Activated T-cell treated with anti-CD3 and anti-CD28 coated beads, Interleukin-2, amount 50 U/mL, for 4 hours (primary cell): ENCODE results near the gene R3HCC1L. TPM values are rescaled to one million over a fixed set of nuclear protein-coding genes. Genes with fewer than 3 reads are reported as not detected.

Experiments
- ATAC-seq, 2 donors: fragments of 200-7000 bp; cut with Tn5 transposase; one replicate each; pipeline ENCODE4 v1.10.0; 2021
- DNase-seq: peaks from one replicate; pipeline ENCODE4 v3.0.0-alpha.2; 2020
- H3K27me3 Mint-ChIP-seq: one replicate; pipeline ENCODE4 v1.8.0; 2021; ENCODE audit warnings: low read depth, mixed read lengths
- H3K36me3 Mint-ChIP-seq: one replicate; pipeline ENCODE4 v1.8.0; 2022; ENCODE audit warnings: mixed read lengths; ENCODE audit not compliant: insufficient read depth
- H3K4me1 Mint-ChIP-seq: one replicate; pipeline ENCODE4 v1.8.0; 2021; ENCODE audit warnings: low read depth, mixed read lengths
- H3K4me3 Mint-ChIP-seq: one replicate; pipeline ENCODE4 v1.8.0; 2021; ENCODE audit warnings: mild to moderate bottlenecking, moderate library complexity, mixed read lengths
- H3K9me3 Mint-ChIP-seq: one replicate; pipeline ENCODE4 v1.8.0; 2021; ENCODE audit warnings: mixed read lengths
- total RNA-seq, 3 donors: library from RNA; stranded (reverse); gene quantifications; one replicate each; pipeline ENCODE4 v1.2.1, GENCODE V29; 2021

R3HCC1L gene
- total RNA-seq, 3 donors from 2014 or later: 16.8 to 19.6 (median 18.9) TPM

GRCh38 chr10:98293550-98294269 lies 159.3 kb downstream of the R3HCC1L start:
- H3K4me1 Mint-ChIP-seq: peaks cover 2% of the 10 kb centered on the region
- peaks cover 14% of the 10 kb centered on the region for H3K27me3 Mint-ChIP-seq
- ATAC-seq (no peak), DNase-seq (no peak)
- H3K36me3 Mint-ChIP-seq: no peaks in the 10 kb centered on the region
- no peaks in the 10 kb centered on the region for H3K9me3 Mint-ChIP-seq
- no peak overlapping the region for H3K4me3 Mint-ChIP-seq

- Mint-ChIP-seq H3K9me3 (no peaks in the 10 kb centered on the region), H3K4me1 (peaks cover 2% of the 10 kb centered on the region), H3K4me3 (no peak overlapping the region), H3K27me3 (peaks cover 14% of the 10 kb centered on the region), H3K36me3 (no peaks in the 10 kb centered on the region)
- DNase-seq: no peak
- ATAC-seq: no peak
These were observed 159.8 kb downstream of the R3HCC1L start for GRCh38 chr10:98294270-98294627.

Other genes starting within 250 kb of the R3HCC1L start
- not detected for gene CRTAC1, start 104.0 kb upstream of the R3HCC1L start, total RNA-seq
- not detected for gene LOXL4, start 133.5 kb downstream of the R3HCC1L start, total RNA-seq